HepG2 (cell line): ENCODE measurements around the gene SYT11. TPM values are rescaled to one million over a fixed set of nuclear protein-coding genes. Genes with fewer than 3 reads are reported as not detected.
A peak's percentile ranks its signal among the peaks of the same experiment; 100 is the strongest.

ENCODE experiments used
- AHR ChIP-seq: IDR thresholded peaks from 2 replicates; pipeline ENCODE4 v1.6.1; 2018; ENCODE audit warnings: missing genetic modification reagents, missing compliant biosample characterization
- KDM2A ChIP-seq: sonication (generic); formaldehyde crosslinking; IDR thresholded peaks from 2 replicates; pipeline ENCODE4 v1.4.0; 2020; ENCODE audit warnings: low read depth, missing genetic modification reagents, borderline replicate concordance
- KMT2A ChIP-seq: sonication (generic); formaldehyde crosslinking; IDR thresholded peaks from 2 replicates; pipeline ENCODE4 v1.4.0; 2020; ENCODE audit warnings: missing genetic modification reagents
- NFE2L2 ChIP-seq: fragments of 150-350 bp; IDR thresholded peaks from 2 replicates; pipeline ENCODE4 v1.6.1; 2014; ENCODE audit warnings: low read length
- NFKB2 ChIP-seq: sonication (generic); formaldehyde crosslinking; IDR thresholded peaks from 2 replicates; pipeline ENCODE4 v1.4.0; 2020; ENCODE audit warnings: missing genetic modification reagents, borderline replicate concordance
- NR2C2 ChIP-seq: sonication (generic); formaldehyde crosslinking; IDR thresholded peaks from 2 replicates; pipeline ENCODE4 v1.4.0; 2020; ENCODE audit warnings: missing genetic modification reagents, mild to moderate bottlenecking, moderate library complexity, borderline replicate concordance
- PITX1 ChIP-seq: sonication (generic); formaldehyde crosslinking; IDR thresholded peaks from 2 replicates; pipeline ENCODE4 v1.5.1; 2020; ENCODE audit warnings: mild to moderate bottlenecking, missing genetic modification reagents
- RCOR2 ChIP-seq: IDR thresholded peaks from 2 replicates; pipeline ENCODE4 v1.6.1; 2016; ENCODE audit warnings: missing biosample characterization, missing genetic modification reagents
- SAFB2 ChIP-seq: sonication (generic); formaldehyde crosslinking; IDR thresholded peaks from 2 replicates; pipeline ENCODE4 v1.5.1; 2020; ENCODE audit warnings: missing genetic modification reagents, low read depth, mild to moderate bottlenecking, borderline replicate concordance
- SP4 ChIP-seq: sonication (generic); formaldehyde crosslinking; IDR thresholded peaks from 2 replicates; pipeline ENCODE4 v1.8.1; 2023; ENCODE audit warnings: mild to moderate bottlenecking, missing genetic modification reagents
- ZBTB44 ChIP-seq: sonication (generic); formaldehyde crosslinking; IDR thresholded peaks from 2 replicates; pipeline ENCODE4 v1.4.0; 2020; ENCODE audit warnings: missing genetic modification reagents
- ZNF44 ChIP-seq: sonication (generic); formaldehyde crosslinking; IDR thresholded peaks from 2 replicates; pipeline ENCODE4 v1.5.1; 2020; ENCODE audit warnings: mild to moderate bottlenecking, missing genetic modification reagents
- ZNF546 ChIP-seq: sonication (generic); formaldehyde crosslinking; conservative IDR thresholded peaks from 2 replicates; pipeline ENCODE4 v1.8.1; 2023; ENCODE audit warnings: mild to moderate bottlenecking, missing genetic modification reagents
- ZNF556 ChIP-seq: sonication (generic); formaldehyde crosslinking; IDR thresholded peaks from 2 replicates; pipeline ENCODE4 v1.4.0; 2020; ENCODE audit warnings: mild to moderate bottlenecking, missing genetic modification reagents, borderline replicate concordance
- ZNF652 ChIP-seq: IDR thresholded peaks from 2 replicates; pipeline ENCODE4 v1.6.1; 2016; ENCODE audit warnings: low read depth, borderline replicate concordance
- ZNF670 ChIP-seq: sonication (generic); formaldehyde crosslinking; IDR thresholded peaks from 2 replicates; pipeline ENCODE4 v1.8.0; 2022; ENCODE audit warnings: mild to moderate bottlenecking, missing genetic modification reagents, borderline replicate concordance
- ZNF678 ChIP-seq: sonication (generic); formaldehyde crosslinking; IDR thresholded peaks from 2 replicates; pipeline ENCODE4 v1.4.0; 2020; ENCODE audit warnings: mild to moderate bottlenecking, missing genetic modification reagents
- ZSCAN9 ChIP-seq: IDR thresholded peaks from 2 replicates; pipeline ENCODE4 v1.6.1; 2016; ENCODE audit warnings: borderline replicate concordance
- polyA plus RNA-seq, 8 experiments: library from polyadenylated mRNA; depleted of rRNA in 3 of 8; stranded (reverse) in 7 of 8; unstranded in 1 of 8; fragments of >200 nt; fragmentation: Illumina TruSeq in 4 of 8; extraction: Trizol in 4 of 8; gene quantifications; 2 replicates each; pipeline versions ENCODE4 v1.2.1 to v1.2.3, GENCODE V29; 2011 to 2016; ENCODE audit warnings: low read depth in 4 of 8, missing spikeins in 1 of 8, mixed read lengths in 1 of 8; ENCODE audit not compliant: insufficient read depth in 1 of 8
- total RNA-seq, 5 experiments: library from RNA; depleted of rRNA; stranded (reverse); fragments of >200 nt; fragmentation: Illumina TruSeq; extraction: Trizol; gene quantifications; 2 replicates each; pipeline ENCODE4 v1.2.3, GENCODE V29; 2016; ENCODE audit warnings: low read depth in 1 of 5
- TF ChIP-seq, protein P1 (sequence below): sonication (generic); formaldehyde crosslinking; IDR thresholded peaks from 2 replicates; pipeline ENCODE4 v1.8.0; 2022; ENCODE audit warnings: missing genetic modification reagents, mild to moderate bottlenecking, moderate library complexity, borderline replicate concordance
- TF ChIP-seq, protein P2 (sequence below), 2 experiments: sonication (generic) in 1 of 2; formaldehyde crosslinking in 1 of 2; IDR thresholded peaks; 2 replicates each; pipeline versions ENCODE4 v1.4.0 to v1.6.1; 2018 to 2020; ENCODE audit warnings: missing genetic modification reagents in 2 of 2, borderline replicate concordance in 1 of 2, low read depth in 1 of 2, mild to moderate bottlenecking in 1 of 2, missing biosample characterization in 1 of 2
- TF ChIP-seq, protein P3 (sequence below): sonication (generic); formaldehyde crosslinking; IDR thresholded peaks from 2 replicates; pipeline ENCODE4 v1.9.0; 2021; ENCODE audit warnings: missing genetic modification reagents, mild to moderate bottlenecking, borderline replicate concordance

The SYT11 gene
- total and polyA plus RNA-seq, 2 of the 13 experiments (the other 11 are each of a cell fraction or from before 2014, with no cell fraction given) = 0.22 to 0.59 TPM

DNA sequence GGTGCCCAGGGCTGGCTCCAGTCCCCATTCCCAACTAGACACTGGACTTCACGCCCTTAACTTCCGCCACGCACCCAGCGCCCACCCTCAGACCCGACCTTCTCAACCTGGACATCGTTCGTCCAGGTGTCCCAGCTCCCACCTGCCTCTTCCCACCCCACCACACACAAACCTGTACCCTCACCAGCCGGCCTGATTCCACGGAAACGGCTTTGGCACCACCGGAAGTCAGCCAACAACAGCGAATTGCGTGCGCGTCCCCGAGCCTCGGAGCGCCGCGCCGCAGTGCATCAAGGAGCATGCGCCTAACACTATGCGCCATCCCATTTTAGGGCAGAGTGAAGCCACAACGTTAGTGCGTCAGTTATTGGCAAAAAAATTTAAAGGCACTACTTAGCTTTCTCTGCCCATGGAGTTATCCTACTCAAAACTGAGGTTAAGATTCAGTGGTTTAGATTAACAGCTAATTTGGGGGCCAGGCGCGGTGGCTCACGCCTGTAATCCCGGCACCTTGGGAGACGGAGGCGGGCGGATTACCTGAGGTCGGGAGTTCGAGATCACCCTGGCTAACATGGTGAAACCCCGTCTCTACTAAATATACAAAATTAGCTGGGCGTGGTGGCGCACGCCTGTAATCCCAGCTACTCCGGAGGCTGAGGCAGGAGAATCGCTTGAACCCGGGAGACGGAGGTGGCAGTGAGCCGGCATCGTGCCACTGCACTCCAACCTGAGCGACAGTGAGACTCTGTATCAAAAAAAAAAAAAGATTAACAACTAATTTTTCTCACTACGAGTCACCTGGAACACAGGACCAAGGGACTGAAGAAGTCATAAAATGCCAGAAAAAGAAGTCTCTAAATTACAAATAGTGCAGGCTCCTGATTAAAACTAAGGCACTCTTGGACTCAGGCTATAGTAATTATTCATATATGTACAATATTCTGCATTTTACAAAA, 2.1 kb upstream of the SYT11 start, which contains the start of gene GON4L (continued):
- TF ChIP-seq KMT2A (CRISPR knock-in tag) (peak; percentile 66; the same call in 1 of the 2 replicates), PITX1 (CRISPR knock-in tag) (peak; percentile 34; the same call in 1 of the 2 replicates), NR2C2 (CRISPR knock-in tag) (peak; percentile 66; the same call in 1 of the 2 replicates), ZNF652 (CRISPR knock-in tag) (no peak), ZSCAN9 (CRISPR knock-in tag) (peak; percentile 73; the same call in 1 of the 2 replicates), ZNF556 (CRISPR knock-in tag) (peak; percentile 54; the same call in 1 of the 2 replicates), ZNF670 (peak; percentile 47; the same call in 1 of the 2 replicates), ZBTB44 (peak; percentile 79; the same call in 1 of the 2 replicates), SP4 (peak; percentile 66; the same call in 1 of the 2 replicates), NFKB2 (peak; percentile 22; the same call in 1 of the 2 replicates), ZNF546 (no peak), SAFB2 (CRISPR knock-in tag) (no peak), ZNF678 (no peak), NFE2L2 (no peak), AHR (0 out of 2 replicates have a peak, but pooled peaks have one; percentile 53), KDM2A (CRISPR knock-in tag) (peak; percentile 81), ZNF44 (CRISPR knock-in tag) (no peak), RCOR2 (CRISPR knock-in tag) (peak; percentile 73; the same call in 1 of the 2 replicates)
- TF ChIP-seq, protein P1, sequence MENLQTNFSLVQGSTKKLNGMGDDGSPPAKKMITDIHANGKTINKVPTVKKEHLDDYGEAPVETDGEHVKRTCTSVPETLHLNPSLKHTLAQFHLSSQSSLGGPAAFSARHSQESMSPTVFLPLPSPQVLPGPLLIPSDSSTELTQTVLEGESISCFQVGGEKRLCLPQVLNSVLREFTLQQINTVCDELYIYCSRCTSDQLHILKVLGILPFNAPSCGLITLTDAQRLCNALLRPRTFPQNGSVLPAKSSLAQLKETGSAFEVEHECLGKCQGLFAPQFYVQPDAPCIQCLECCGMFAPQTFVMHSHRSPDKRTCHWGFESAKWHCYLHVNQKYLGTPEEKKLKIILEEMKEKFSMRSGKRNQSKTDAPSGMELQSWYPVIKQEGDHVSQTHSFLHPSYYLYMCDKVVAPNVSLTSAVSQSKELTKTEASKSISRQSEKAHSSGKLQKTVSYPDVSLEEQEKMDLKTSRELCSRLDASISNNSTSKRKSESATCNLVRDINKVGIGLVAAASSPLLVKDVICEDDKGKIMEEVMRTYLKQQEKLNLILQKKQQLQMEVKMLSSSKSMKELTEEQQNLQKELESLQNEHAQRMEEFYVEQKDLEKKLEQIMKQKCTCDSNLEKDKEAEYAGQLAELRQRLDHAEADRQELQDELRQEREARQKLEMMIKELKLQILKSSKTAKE (CRISPR knock-in tag) = no peak
- TF ChIP-seq, protein P2, sequence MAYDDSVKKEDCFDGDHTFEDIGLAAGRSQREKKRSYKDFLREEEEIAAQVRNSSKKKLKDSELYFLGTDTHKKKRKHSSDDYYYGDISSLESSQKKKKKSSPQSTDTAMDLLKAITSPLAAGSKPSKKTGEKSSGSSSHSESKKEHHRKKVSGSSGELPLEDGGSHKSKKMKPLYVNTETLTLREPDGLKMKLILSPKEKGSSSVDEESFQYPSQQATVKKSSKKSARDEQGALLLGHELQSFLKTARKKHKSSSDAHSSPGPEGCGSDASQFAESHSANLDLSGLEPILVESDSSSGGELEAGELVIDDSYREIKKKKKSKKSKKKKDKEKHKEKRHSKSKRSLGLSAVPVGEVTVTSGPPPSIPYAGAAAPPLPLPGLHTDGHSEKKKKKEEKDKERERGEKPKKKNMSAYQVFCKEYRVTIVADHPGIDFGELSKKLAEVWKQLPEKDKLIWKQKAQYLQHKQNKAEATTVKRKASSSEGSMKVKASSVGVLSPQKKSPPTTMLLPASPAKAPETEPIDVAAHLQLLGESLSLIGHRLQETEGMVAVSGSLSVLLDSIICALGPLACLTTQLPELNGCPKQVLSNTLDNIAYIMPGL (CRISPR knock-in tag; IDR thresholded peaks at IDR 0.05; ENCODE audit: borderline replicate concordance in 1 of 2, low read depth in 1 of 2) = peak; percentile 39 to 53; a peak in 2 of 4 replicates
- TF ChIP-seq, protein P3, sequence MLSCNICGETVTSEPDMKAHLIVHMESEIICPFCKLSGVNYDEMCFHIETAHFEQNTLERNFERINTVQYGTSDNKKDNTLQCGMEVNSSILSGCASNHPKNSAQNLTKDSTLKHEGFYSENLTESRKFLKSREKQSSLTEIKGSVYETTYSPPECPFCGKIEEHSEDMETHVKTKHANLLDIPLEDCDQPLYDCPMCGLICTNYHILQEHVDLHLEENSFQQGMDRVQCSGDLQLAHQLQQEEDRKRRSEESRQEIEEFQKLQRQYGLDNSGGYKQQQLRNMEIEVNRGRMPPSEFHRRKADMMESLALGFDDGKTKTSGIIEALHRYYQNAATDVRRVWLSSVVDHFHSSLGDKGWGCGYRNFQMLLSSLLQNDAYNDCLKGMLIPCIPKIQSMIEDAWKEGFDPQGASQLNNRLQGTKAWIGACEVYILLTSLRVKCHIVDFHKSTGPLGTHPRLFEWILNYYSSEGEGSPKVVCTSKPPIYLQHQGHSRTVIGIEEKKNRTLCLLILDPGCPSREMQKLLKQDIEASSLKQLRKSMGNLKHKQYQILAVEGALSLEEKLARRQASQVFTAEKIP (CRISPR knock-in tag) = no peak
